COLO668 (cell line): ENCODE data around the gene VIT.

Experiments used
- DNase-seq: peaks from one replicate; lab custom pipeline; 2025; ENCODE audit not compliant: unreplicated experiment; lab: John Stamatoyannopoulos, UW

Gene VIT

GRCh38 chr2:36696533-36696932, at the start of gene VIT:
Gene VIT, plus strand, starts transcription at chr2:36696707. Its CDS starts 19,664 bp downstream, at chr2:36716371.
- DNase-seq, result no peak

GRCh38 chr2:36650031-36650829, 46.3 kb upstream of the VIT start:
- peak; percentile 10 for DNase-seq

- DNase-seq, result no peak
These were observed 43.4 kb upstream of the VIT start for GRCh38 chr2:36653155-36653554.

- DNase-seq, result no peak
These were observed 42.4 kb upstream of the VIT start for GRCh38 chr2:36653967-36654694.

- no peak for DNase-seq
These were observed 41.1 kb upstream of the VIT start for GRCh38 chr2:36655453-36655852.

- DNase-seq, result no peak
These were observed 38.8 kb upstream of the VIT start for GRCh38 chr2:36657703-36658102.

- DNase-seq, result no peak
These were observed 38.2 kb upstream of the VIT start for GRCh38 chr2:36658277-36658748.

- no peak for DNase-seq
These were observed 37.3 kb upstream of the VIT start for GRCh38 chr2:36659218-36659617.

- DNase-seq, result no peak
These were observed 36.6 kb upstream of the VIT start for GRCh38 chr2:36659872-36660312.

- no peak for DNase-seq
These were observed 33.9 kb upstream of the VIT start for GRCh38 chr2:36662638-36663037.

- no peak for DNase-seq
These were observed 33.2 kb upstream of the VIT start for GRCh38 chr2:36663295-36663694.

- DNase-seq, result peak; percentile 9
These were observed 32.4 kb upstream of the VIT start for GRCh38 chr2:36663851-36664695.

- no peak for DNase-seq
These were observed 31.8 kb upstream of the VIT start for GRCh38 chr2:36664696-36665076.

- no peak for DNase-seq
These were observed 28.6 kb upstream of the VIT start for GRCh38 chr2:36667931-36668330.

- no peak for DNase-seq
These were observed 25.5 kb upstream of the VIT start for GRCh38 chr2:36670881-36671595.

GRCh38 chr2:36671731-36672130, 24.8 kb upstream of the VIT start:
- no peak for DNase-seq

- DNase-seq, result no peak
These were observed 24.3 kb upstream of the VIT start for GRCh38 chr2:36672199-36672598.

GRCh38 chr2:36675579-36676282, 20.8 kb upstream of the VIT start:
- DNase-seq, result no peak

- no peak for DNase-seq
These were observed 20.1 kb upstream of the VIT start for GRCh38 chr2:36676364-36676763.

GRCh38 chr2:36677386-36677785, 19.1 kb upstream of the VIT start:
- no peak for DNase-seq
